Esophagus muscularis mucosa (tissue), 4 donors: ENCODE results near the gene SAMD4A. TPM values are rescaled to one million over a fixed set of nuclear protein-coding genes. Genes with fewer than 3 reads are reported as not detected.

Experiments used
- DNase-seq: peaks from one replicate; pipeline ENCODE4 v3.0.0-alpha.2; 2017; ENCODE audit errors: extremely low spot score
- H3K27ac ChIP-seq, 4 donors: fragments of 200-600 bp; sonication (generic); replicated peaks in 1 of 4; 1 replicate in 3 of 4; 2 replicates in 1 of 4; pipeline ENCODE4 v1.5.1; 2016 to 2019; ENCODE audit warnings: mild to moderate bottlenecking in 1 of 4
- H3K27me3 ChIP-seq, 4 donors: fragments of 200-600 bp; sonication (generic); one replicate each; pipeline versions ENCODE4 v1.5.1 to v1.6.0; 2016 to 2019
- H3K36me3 ChIP-seq, 4 donors: fragments of 200-600 bp; sonication (generic); one replicate each; pipeline ENCODE4 v1.5.1; 2016 to 2019
- H3K4me1 ChIP-seq, 4 donors: fragments of 200-600 bp; sonication (generic); one replicate each; pipeline ENCODE4 v1.5.1; 2016 to 2019
- H3K4me3 ChIP-seq, 4 donors: fragments of 200-600 bp; sonication (generic); 1 replicate in 2 of 4; 2 replicates in 2 of 4; pipeline ENCODE4 v1.5.1; 2016 to 2019; ENCODE audit warnings: mild to moderate bottlenecking in 4 of 4, moderate library complexity in 1 of 4
- H3K9me3 ChIP-seq, 4 donors: fragments of 200-600 bp; sonication (generic); 1 replicate in 3 of 4; 2 replicates in 1 of 4; pipeline ENCODE4 v1.5.1; 2016 to 2019
- CTCF ChIP-seq, 3 experiments: fragments of 200-600 bp in 2 of 3; fragments of 450-650 bp in 1 of 3; sonication (generic) in 2 of 3; IDR thresholded peaks; one replicate each; pipeline ENCODE4 v1.5.1; 2017 to 2019; ENCODE audit warnings: antibody characterized with exemption in 3 of 3, mild to moderate bottlenecking in 2 of 3, moderate library complexity in 1 of 3
- EP300 ChIP-seq: sonication (generic); formaldehyde crosslinking; IDR thresholded peaks from one replicate; pipeline ENCODE4 v1.6.1; 2017; ENCODE audit warnings: antibody characterized with exemption
- POLR2A ChIP-seq: fragments of 450-650 bp; IDR thresholded peaks from one replicate; pipeline ENCODE4 v1.6.1; 2017; ENCODE audit warnings: antibody characterized with exemption, moderate library complexity, mild to moderate bottlenecking, low read depth
- POLR2AphosphoS5 ChIP-seq, 2 donors: sonication (generic); formaldehyde crosslinking; IDR thresholded peaks; one replicate each; pipeline ENCODE4 v1.6.1; 2017; ENCODE audit warnings: antibody characterized with exemption in 2 of 2
- WGBS: methylation state at CpG from one replicate; pipeline ENCODE4 v1.1.5; 2018; 5-methylcytosine and 5-hydroxymethylcytosine counted together
- intact Hi-C: fragments of 100-400 bp; cut with DNase I; formaldehyde crosslinking; loops from one replicate; pipeline ENCODE4 v1.15.1; 2023
- total RNA-seq, 4 donors: library from RNA; depleted of rRNA; stranded (reverse); fragments of >200 nt; gene quantifications; one replicate each; pipeline versions ENCODE4 v1.1.0 to v1.2.1, GENCODE V29; 2016

Gene SAMD4A
- total RNA-seq, 4 donors from 2014 or later, result 76.8 to 123 (median 97.0) TPM

DNA sequence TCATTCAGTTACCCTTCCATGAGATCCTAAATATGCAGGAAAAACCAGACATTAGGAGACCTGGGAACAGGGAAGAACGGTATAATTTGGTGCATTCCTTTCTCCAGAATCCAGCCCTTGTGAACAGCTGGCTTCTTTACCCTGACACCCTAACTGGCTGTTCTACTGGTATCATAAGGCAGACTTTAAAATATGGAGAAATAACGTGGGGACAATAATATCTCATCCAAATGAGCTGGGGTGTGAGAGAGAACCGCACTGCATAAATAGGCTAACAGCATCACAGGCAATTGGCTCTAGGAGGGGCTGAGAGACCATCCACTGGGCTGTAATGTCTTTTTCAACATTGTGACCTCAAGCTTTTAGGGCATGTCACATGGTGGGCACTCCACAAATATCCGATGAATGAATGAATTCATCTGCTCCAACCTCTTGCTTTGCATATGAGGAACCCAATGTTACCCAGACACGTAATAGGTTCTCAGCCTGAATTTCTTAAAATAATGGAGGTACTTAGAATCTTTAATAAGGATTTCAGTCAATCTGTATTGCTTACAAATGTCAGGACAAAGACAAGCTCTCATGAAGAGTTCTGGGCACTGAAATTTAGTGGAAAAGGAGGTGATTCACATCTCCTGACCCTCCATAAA, 157.9 kb downstream of the SAMD4A start:
- Histone ChIP-seq H3K27ac (no peak overlapping the region), H3K4me1 (peaks cover 4 to 38% (median 15%) of the 10 kb centered on the region in 4 donors), H3K27me3 (no peaks in the 10 kb centered on the region), H3K9me3 (no peaks in the 10 kb centered on the region), H3K36me3 (no peaks in the 10 kb centered on the region), H3K4me3 (no peak overlapping the region)
- WGBS, result 77% methylated on average over 5 of the region's 5 CpGs
- intact Hi-C loops, result no loop called here
- no peak for TF ChIP-seq CTCF (IDR thresholded peaks at IDR 0.05)
- no peak for TF ChIP-seq POLR2AphosphoS5 (IDR thresholded peaks at IDR 0.05)
- no peak for TF ChIP-seq EP300
- TF ChIP-seq POLR2A, result no peak
- no peak for DNase-seq

DNA sequence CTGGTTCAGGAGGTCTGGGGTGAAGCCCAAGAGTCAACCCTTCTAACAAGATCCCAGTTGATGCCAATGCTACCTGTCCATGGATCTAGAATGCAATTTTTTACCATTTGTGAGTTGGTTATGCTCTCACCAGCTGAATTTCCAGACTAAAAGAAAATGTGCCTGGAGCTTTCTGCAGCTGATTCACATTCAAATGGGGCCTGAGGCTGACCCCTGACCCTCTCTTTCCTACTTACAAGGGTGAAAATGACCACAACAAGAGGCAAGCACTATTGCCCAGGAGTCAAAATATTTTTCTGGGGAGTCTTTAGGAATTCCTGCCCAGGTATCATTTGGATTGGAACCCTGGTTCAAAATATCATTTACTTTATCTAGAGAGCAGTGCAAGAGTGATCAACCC, 159.1 kb downstream of the SAMD4A start:
- no peaks in the 10 kb centered on the region for H3K9me3 ChIP-seq
- no peak for TF ChIP-seq POLR2A
- TF ChIP-seq CTCF (IDR thresholded peaks at IDR 0.05), result no peak
- TF ChIP-seq EP300, result no peak
- no peak for TF ChIP-seq POLR2AphosphoS5 (IDR thresholded peaks at IDR 0.05)
- peaks cover 16 to 39% (median 27%) of the 10 kb centered on the region in 4 donors for H3K4me1 ChIP-seq
- H3K4me3 ChIP-seq, result no peak overlapping the region
- DNase-seq, result no peak
- intact Hi-C loops, result no loop called here
- no peaks in the 10 kb centered on the region for H3K27me3 ChIP-seq
- H3K36me3 ChIP-seq, result no peaks in the 10 kb centered on the region
- no peak overlapping the region for H3K27ac ChIP-seq

DNA sequence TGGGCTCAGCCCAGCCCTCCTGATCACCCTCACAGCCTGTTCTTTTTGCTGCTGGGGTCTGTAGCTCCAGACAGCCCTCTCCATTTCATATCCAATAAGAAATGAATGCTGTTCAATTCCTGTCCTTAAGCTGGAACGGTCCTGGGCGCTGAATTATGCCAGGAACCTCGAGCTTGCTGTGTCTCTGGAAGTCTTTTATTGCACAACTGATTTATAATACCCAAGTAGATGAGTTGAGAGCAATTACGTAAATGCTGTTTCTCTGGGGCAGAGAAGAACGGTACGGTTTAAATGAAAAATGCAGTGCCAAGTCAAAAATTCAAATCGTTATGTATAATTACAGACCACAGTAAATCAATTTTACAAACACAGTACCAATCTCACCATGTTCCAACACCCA, 161.0 kb downstream of the SAMD4A start:
- 83% methylated on average over 7 of the region's 7 CpGs for WGBS
- no peak overlapping the region for H3K4me3 ChIP-seq
- no peaks in the 10 kb centered on the region for H3K36me3 ChIP-seq
- H3K27me3 ChIP-seq, result no peaks in the 10 kb centered on the region
- TF ChIP-seq POLR2AphosphoS5 (IDR thresholded peaks at IDR 0.05), result no peak
- no peak for TF ChIP-seq POLR2A
- no peak for TF ChIP-seq EP300
- no peak for TF ChIP-seq CTCF (IDR thresholded peaks at IDR 0.05)
- peaks cover 16 to 34% (median 25%) of the 10 kb centered on the region in 4 donors for H3K4me1 ChIP-seq
- no peak for DNase-seq
- intact Hi-C loops, result no loop called here
- no peak overlapping the region for H3K27ac ChIP-seq
- H3K9me3 ChIP-seq, result no peaks in the 10 kb centered on the region

GRCh38 chr14:54728700-54729527, 162.0 kb downstream of the SAMD4A start:
- Histone ChIP-seq H3K27ac (no peak overlapping the region), H3K4me3 (no peak overlapping the region), H3K4me1 (peaks cover 16 to 33% (median 26%) of the 10 kb centered on the region in 4 donors), H3K36me3 (no peaks in the 10 kb centered on the region), H3K27me3 (no peaks in the 10 kb centered on the region), H3K9me3 (no peaks in the 10 kb centered on the region)
- TF ChIP-seq POLR2AphosphoS5 (IDR thresholded peaks at IDR 0.05) (no peak), EP300 (no peak), CTCF (IDR thresholded peaks at IDR 0.05) (no peak), POLR2A (no peak)
- WGBS, result 93% methylated on average over 9 of the region's 9 CpGs
- intact Hi-C loops, result no loop called here
- no peak for DNase-seq
